ENCODE results near the gene HSPBAP1.

- TF ChIP-seq CTCF (IDR thresholded peaks at IDR 0.05) = no peak
- no peak for TF ChIP-seq POLR2A (IDR thresholded peaks at IDR 0.05)
- no peak for TF ChIP-seq EP300 (IDR thresholded peaks at IDR 0.05)
Measured at GRCh38 chr3:122727766-122728165, 65.9 kb downstream of the HSPBAP1 start.

All from tibial nerve (tissue), 4 donors.